LNCAP (cell line): ENCODE measurements around the gene ST8SIA6.

Experiments used
- CTCF ChIP-seq: fragments of 450-650 bp; IDR thresholded peaks from 2 replicates; pipeline ENCODE4 v1.5.1; 2017; ENCODE audit warnings: mild to moderate bottlenecking

ST8SIA6 gene

DNA sequence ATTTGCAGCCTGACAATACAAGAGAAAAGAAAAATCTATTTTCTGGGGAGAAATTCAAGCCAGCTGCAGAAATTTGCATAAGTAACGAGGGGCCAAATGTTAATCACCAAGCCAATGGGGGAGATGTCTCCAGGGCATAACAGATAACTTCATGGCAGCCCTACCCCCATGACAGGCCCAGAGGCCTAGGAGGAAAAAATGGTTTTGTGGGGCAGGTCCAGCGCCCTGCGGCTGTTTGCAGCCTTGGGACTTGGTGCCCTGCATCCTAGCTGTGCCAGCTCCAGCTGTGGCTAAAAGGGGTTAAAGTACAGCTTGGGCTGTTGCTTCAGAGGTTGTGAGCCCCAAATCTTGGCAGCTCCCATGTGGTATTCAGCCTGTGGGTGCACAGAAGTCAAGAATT, 172.1 kb downstream of the ST8SIA6 start:
- no peak for TF ChIP-seq CTCF

- no peak for TF ChIP-seq CTCF
These were observed 175.7 kb downstream of the ST8SIA6 start for GRCh38 chr10:17278607-17279240.

- TF ChIP-seq CTCF, result no peak
These were observed 177.5 kb downstream of the ST8SIA6 start for GRCh38 chr10:17276756-17277424.

GRCh38 chr10:17273403-17273802, 181.0 kb downstream of the ST8SIA6 start:
- no peak for TF ChIP-seq CTCF

DNA sequence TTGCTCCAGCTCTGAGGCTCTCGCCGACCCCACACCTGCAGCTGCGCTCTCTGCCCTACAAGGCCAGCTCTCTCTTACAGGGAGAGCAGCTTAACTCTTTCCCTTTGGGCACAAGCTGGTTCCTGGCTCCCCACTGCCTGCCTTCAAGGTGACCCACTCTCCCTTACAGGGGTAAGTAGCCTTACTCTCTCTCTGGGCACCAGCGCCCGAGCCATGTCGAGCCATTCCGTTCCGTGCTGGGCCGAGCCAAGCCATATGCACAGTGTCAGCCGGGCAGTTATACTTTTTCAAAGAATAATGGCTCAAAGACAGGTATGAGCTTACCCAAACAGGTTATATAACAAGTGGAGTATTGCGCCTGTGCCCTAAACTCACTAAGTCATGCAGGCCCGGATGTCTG, 181.7 kb downstream of the ST8SIA6 start:
- no peak for TF ChIP-seq CTCF
